ENCODE data around the gene RNASE4. TPM values are rescaled to one million over a fixed set of nuclear protein-coding genes. Genes with fewer than 3 reads are reported as not detected.

The RNASE4 gene
- total RNA-seq, 1 donor from 2014 or later = 2.6 TPM

GRCh38 chr14:20742132-20742531 lies 57.8 kb downstream of the RNASE4 start:
- TF ChIP-seq, protein P1, sequence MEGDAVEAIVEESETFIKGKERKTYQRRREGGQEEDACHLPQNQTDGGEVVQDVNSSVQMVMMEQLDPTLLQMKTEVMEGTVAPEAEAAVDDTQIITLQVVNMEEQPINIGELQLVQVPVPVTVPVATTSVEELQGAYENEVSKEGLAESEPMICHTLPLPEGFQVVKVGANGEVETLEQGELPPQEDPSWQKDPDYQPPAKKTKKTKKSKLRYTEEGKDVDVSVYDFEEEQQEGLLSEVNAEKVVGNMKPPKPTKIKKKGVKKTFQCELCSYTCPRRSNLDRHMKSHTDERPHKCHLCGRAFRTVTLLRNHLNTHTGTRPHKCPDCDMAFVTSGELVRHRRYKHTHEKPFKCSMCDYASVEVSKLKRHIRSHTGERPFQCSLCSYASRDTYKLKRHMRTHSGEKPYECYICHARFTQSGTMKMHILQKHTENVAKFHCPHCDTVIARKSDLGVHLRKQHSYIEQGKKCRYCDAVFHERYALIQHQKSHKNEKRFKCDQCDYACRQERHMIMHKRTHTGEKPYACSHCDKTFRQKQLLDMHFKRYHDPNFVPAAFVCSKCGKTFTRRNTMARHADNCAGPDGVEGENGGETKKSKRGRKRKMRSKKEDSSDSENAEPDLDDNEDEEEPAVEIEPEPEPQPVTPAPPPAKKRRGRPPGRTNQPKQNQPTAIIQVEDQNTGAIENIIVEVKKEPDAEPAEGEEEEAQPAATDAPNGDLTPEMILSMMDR (conservative IDR thresholded peaks at IDR 0.05) = no peak
- DNase-seq (ENCODE audit: low read depth, low spot score) = no peak
- Mint-ChIP-seq H3K27me3 (ENCODE audit: low read depth) (no peaks in the 10 kb centered on the region), H3K27ac (ENCODE audit: unreplicated experiment) (no peak overlapping the region), H3K36me3 (ENCODE audit: low read depth) (no peaks in the 10 kb centered on the region), H3K4me3 (no peak overlapping the region), H3K4me1 (no peaks in the 10 kb centered on the region), H3K9me3 (no peaks in the 10 kb centered on the region)

- H3K27ac Mint-ChIP-seq (ENCODE audit: unreplicated experiment) = no peak overlapping the region
- H3K36me3 Mint-ChIP-seq (ENCODE audit: low read depth) = no peaks in the 10 kb centered on the region
- H3K4me1 Mint-ChIP-seq = no peaks in the 10 kb centered on the region
- H3K27me3 Mint-ChIP-seq (ENCODE audit: low read depth) = no peaks in the 10 kb centered on the region
- no peak for DNase-seq (ENCODE audit: low read depth, low spot score)
- H3K9me3 Mint-ChIP-seq = no peaks in the 10 kb centered on the region
- TF ChIP-seq, protein P1 (conservative IDR thresholded peaks at IDR 0.05) = no peak
- no peak overlapping the region for H3K4me3 Mint-ChIP-seq
Measured at GRCh38 chr14:20743556-20743955, 59.2 kb downstream of the RNASE4 start.

DNA sequence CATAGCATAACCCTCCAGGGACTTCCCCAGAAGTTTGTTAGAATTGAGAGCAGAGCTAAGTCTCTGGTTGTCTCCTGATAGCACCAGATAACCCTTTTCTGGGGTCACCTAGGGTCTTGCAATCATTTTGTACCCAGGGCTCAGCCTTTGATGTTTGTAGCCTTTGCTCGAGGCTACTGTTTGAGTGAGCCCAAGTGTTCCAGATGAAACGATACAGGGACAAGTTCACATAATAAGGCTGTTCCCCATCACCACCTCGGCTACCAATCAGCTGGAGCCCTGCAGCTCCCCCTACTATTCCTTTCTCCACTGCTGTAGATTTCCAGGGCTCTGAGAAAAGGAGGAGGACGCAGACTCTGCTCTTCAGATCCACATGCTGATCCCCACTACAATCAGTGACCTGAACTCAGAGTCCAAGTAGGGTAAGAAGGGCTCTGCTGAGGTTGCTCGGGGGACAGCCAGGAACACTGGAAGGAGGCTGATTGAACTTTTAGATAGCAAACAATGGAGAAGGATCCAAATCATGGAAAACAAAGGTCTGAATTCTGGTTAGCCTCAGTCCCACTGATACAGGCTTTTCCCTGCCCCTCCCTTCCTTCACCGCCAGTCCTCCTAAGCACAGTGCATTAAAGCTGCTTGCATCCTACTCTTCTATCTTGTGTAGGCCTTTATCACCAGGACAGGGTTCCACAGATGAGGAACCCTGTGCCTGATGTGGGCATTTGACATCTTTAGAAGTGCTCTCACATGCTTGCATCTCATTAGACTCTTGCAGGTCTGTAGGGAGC lies 61.4 kb downstream of the RNASE4 start, which contains the start of gene EDDM3A:
Gene EDDM3A (plus strand): TSS at position 317 of the 788 bp plus-strand sequence. CDS start 1,694 bp downstream, outside the sequence.
- H3K4me1 Mint-ChIP-seq = no peaks in the 10 kb centered on the region
- no peak within 1 kb of the TSS for H3K27ac Mint-ChIP-seq (ENCODE audit: unreplicated experiment)
- H3K27me3 Mint-ChIP-seq (ENCODE audit: low read depth) = no peaks in the 10 kb centered on the region
- TF ChIP-seq, protein P1 (conservative IDR thresholded peaks at IDR 0.05) = no peak
- DNase-seq (ENCODE audit: low read depth, low spot score) = no peak
- H3K36me3 Mint-ChIP-seq (ENCODE audit: low read depth) = no peaks in the 10 kb centered on the region
- no peak within 1 kb of the TSS for H3K4me3 Mint-ChIP-seq
- H3K9me3 Mint-ChIP-seq = no peaks in the 10 kb centered on the region

DNA sequence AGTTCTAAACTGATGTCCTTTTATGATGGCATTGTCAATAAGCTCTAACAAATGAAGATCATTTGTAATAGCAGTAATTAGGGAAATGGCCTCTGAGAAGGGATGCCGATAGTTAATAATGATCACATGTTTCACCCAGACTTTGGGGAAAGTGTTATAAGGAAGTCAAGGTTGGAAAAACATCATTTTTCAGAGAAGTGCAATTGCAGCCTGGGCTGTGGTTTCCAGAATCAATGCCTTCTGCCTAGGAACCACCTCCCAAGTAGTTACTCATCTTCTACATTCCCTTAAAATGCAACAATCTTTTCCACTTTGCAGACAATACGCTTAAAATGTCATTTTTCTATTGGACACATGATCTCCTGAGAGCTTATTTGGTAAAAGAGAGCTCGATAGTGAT lies 62.2 kb downstream of the RNASE4 start:
- H3K27me3 Mint-ChIP-seq (ENCODE audit: low read depth) = no peaks in the 10 kb centered on the region
- H3K36me3 Mint-ChIP-seq (ENCODE audit: low read depth) = no peaks in the 10 kb centered on the region
- no peaks in the 10 kb centered on the region for H3K4me1 Mint-ChIP-seq
- H3K27ac Mint-ChIP-seq (ENCODE audit: unreplicated experiment) = no peak overlapping the region
- H3K9me3 Mint-ChIP-seq = peaks cover under 1% of the 10 kb centered on the region
- H3K4me3 Mint-ChIP-seq = no peak overlapping the region
- TF ChIP-seq, protein P1 (conservative IDR thresholded peaks at IDR 0.05) = no peak
- no peak for DNase-seq (ENCODE audit: low read depth, low spot score)

DNA sequence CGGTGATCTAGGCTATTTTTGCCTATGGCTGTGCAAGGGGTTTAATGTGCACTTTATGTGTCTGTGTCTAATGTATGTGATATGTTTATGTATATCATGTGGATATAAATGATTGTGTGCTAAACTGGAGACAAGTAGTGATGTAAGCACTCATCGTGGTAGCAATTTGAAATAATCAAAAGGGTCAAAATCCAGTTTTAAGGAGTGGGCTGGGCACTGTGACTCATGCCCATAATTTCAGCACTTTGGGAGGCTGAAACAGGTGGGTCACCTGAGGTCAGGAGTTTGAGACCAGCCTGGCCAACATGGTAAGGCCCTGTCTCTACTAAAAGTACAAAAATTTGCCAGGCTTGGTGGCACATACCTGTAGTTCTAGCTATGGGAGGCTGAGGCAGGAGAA lies 64.1 kb downstream of the RNASE4 start:
- H3K36me3 Mint-ChIP-seq (ENCODE audit: low read depth) = peaks cover 6% of the 10 kb centered on the region
- no peak overlapping the region for H3K4me3 Mint-ChIP-seq
- TF ChIP-seq, protein P1 (conservative IDR thresholded peaks at IDR 0.05) = no peak
- H3K9me3 Mint-ChIP-seq = peaks cover 8% of the 10 kb centered on the region
- no peaks in the 10 kb centered on the region for H3K4me1 Mint-ChIP-seq
- no peak for DNase-seq (ENCODE audit: low read depth, low spot score)
- no peaks in the 10 kb centered on the region for H3K27me3 Mint-ChIP-seq (ENCODE audit: low read depth)
- no peak overlapping the region for H3K27ac Mint-ChIP-seq (ENCODE audit: unreplicated experiment)
